Smooth muscle cell (in vitro differentiated cells): Measurements from ENCODE around the gene CNTRL. TPM values are rescaled to one million over a fixed set of nuclear protein-coding genes. Genes with fewer than 3 reads are reported as not detected.

Experiments
- DNase-seq: peaks from one replicate; lab custom pipeline; 2025; ENCODE audit not compliant: unreplicated experiment; lab: John Stamatoyannopoulos, UW
- H2AFZ ChIP-seq: fragments of 200-600 bp; sonication (generic); 2 replicates; pipeline ENCODE4 v1.6.0; 2016; ENCODE audit warnings: antibody characterized with exemption, low read depth, mild to moderate bottlenecking
- H3F3A ChIP-seq: fragments of 200-600 bp; sonication (generic); 2 replicates; pipeline ENCODE4 v1.6.0; 2017; ENCODE audit warnings: antibody characterized with exemption, low read depth
- H3K27ac ChIP-seq: fragments of 200-600 bp; sonication (generic); 2 replicates; pipeline ENCODE4 v1.5.1; 2016; ENCODE audit warnings: low read depth, mild to moderate bottlenecking
- H3K27me3 ChIP-seq: fragments of 200-600 bp; sonication (generic); 2 replicates; pipeline ENCODE4 v1.6.1; 2016; ENCODE audit warnings: low read depth, mild to moderate bottlenecking
- H3K36me3 ChIP-seq: fragments of 200-600 bp; sonication (generic); 2 replicates; pipeline ENCODE4 v1.5.1; 2016; ENCODE audit warnings: low read depth
- H3K4me1 ChIP-seq: fragments of 200-600 bp; sonication (generic); 2 replicates; pipeline ENCODE4 v1.5.1; 2016; ENCODE audit warnings: low read depth
- H3K4me2 ChIP-seq: fragments of 200-600 bp; sonication (generic); 2 replicates; pipeline ENCODE4 v1.6.0; 2016; ENCODE audit warnings: mild to moderate bottlenecking
- H3K4me3 ChIP-seq: fragments of 200-600 bp; sonication (generic); 2 replicates; pipeline ENCODE4 v1.5.1; 2016; ENCODE audit warnings: mild to moderate bottlenecking
- H3K79me2 ChIP-seq: fragments of 200-600 bp; sonication (generic); 2 replicates; pipeline ENCODE4 v1.6.0; 2016; ENCODE audit warnings: low read depth, mild to moderate bottlenecking
- H3K9ac ChIP-seq: fragments of 200-600 bp; sonication (generic); 2 replicates; pipeline ENCODE4 v1.6.0; 2016; ENCODE audit warnings: low read depth
- H3K9me3 ChIP-seq: fragments of 200-600 bp; sonication (generic); replicated peaks from 2 replicates; pipeline ENCODE4 v1.5.1; 2016; ENCODE audit warnings: low read depth
- H4K20me1 ChIP-seq: fragments of 200-600 bp; sonication (generic); 2 replicates; pipeline ENCODE4 v1.6.0; 2016; ENCODE audit warnings: low read depth
- WGBS: methylation state at CpG from one replicate; pipeline ENCODE4 v1.1.7; 2016; ENCODE audit warnings: low lambda C conversion rate; 5-methylcytosine and 5-hydroxymethylcytosine counted together
- polyA plus RNA-seq: library from polyadenylated mRNA; unstranded; fragments of >200 nt; fragmentation: Nextera tagmentation; extraction: Ambion mirVana; gene quantifications from 2 replicates; pipeline ENCODE4 v1.2.1, GENCODE V29; 2016
- total RNA-seq: library from RNA; depleted of rRNA; stranded (reverse); fragments of >200 nt; gene quantifications from 2 replicates; pipeline ENCODE4 v1.2.3, GENCODE V29; 2014
- TF ChIP-seq, protein P1 (sequence below): fragments of 200-600 bp; sonication (generic); IDR thresholded peaks from 2 replicates; pipeline ENCODE4 v1.5.1; 2017; ENCODE audit warnings: borderline replicate concordance, mild to moderate bottlenecking, antibody characterized with exemption; ENCODE audit not compliant: insufficient read depth, poor library complexity, severe bottlenecking

CNTRL gene
- total and polyA plus RNA-seq, 2 experiments from 2014 or later: 3.6 to 9.1 TPM

- no peaks in the 10 kb centered on the region for H3K27me3 ChIP-seq
- H2AFZ ChIP-seq: no peak overlapping the region
- WGBS: 66% methylated on average over 4 of the region's 4 CpGs
- no peaks in the 10 kb centered on the region for H3K79me2 ChIP-seq
- no peak overlapping the region for H3K9ac ChIP-seq
- H3K4me1 ChIP-seq: peaks cover 5% of the 10 kb centered on the region
- no peak overlapping the region for H3K4me2 ChIP-seq
- no peak for DNase-seq
- peaks cover 4% of the 10 kb centered on the region for H3K36me3 ChIP-seq
- H3K9me3 ChIP-seq: peaks cover 6% of the 10 kb centered on the region
- no peaks in the 10 kb centered on the region for H4K20me1 ChIP-seq
- H3K27ac ChIP-seq: no peak overlapping the region
- no peak overlapping the region for H3K4me3 ChIP-seq
- TF ChIP-seq, protein P1, sequence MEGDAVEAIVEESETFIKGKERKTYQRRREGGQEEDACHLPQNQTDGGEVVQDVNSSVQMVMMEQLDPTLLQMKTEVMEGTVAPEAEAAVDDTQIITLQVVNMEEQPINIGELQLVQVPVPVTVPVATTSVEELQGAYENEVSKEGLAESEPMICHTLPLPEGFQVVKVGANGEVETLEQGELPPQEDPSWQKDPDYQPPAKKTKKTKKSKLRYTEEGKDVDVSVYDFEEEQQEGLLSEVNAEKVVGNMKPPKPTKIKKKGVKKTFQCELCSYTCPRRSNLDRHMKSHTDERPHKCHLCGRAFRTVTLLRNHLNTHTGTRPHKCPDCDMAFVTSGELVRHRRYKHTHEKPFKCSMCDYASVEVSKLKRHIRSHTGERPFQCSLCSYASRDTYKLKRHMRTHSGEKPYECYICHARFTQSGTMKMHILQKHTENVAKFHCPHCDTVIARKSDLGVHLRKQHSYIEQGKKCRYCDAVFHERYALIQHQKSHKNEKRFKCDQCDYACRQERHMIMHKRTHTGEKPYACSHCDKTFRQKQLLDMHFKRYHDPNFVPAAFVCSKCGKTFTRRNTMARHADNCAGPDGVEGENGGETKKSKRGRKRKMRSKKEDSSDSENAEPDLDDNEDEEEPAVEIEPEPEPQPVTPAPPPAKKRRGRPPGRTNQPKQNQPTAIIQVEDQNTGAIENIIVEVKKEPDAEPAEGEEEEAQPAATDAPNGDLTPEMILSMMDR: no peak
- no peaks in the 10 kb centered on the region for H3F3A ChIP-seq
Observed at GRCh38 chr9:121053544-121053943, 21.2 kb upstream of the CNTRL start.

DNA sequence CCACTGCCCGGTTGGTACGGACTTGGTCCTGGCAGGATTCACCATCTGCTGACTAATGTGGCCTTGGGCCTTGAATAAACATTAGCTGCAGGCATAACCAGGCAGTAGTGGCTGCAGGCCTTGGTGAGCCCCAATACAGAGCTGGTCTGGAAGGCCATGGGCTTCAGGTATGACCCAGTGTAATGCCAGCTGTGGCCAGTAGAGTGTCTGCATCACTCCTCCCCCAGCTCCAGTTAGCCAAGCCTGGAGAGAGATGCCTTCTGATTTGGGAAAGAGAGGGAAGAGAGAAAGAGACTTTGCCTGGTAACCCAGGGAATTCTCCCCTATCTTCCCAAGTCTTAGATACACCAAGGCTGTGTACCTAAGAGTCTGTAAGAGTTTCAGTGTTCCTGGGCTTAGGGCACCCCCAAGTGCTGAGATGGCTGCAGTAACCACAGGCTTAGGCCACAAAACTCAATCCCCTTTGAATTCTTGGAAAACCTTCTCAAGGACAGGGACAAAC lies 19.1 kb upstream of the CNTRL start:
- Histone ChIP-seq H3K4me3 (no peak overlapping the region), H3K27me3 (no peaks in the 10 kb centered on the region), H3K36me3 (peaks cover 4% of the 10 kb centered on the region), H3K27ac (no peak overlapping the region), H4K20me1 (no peaks in the 10 kb centered on the region), H3K79me2 (no peaks in the 10 kb centered on the region), H3F3A (no peaks in the 10 kb centered on the region), H2AFZ (no peak overlapping the region), H3K4me2 (no peak overlapping the region), H3K9me3 (peaks cover 6% of the 10 kb centered on the region), H3K9ac (no peak overlapping the region), H3K4me1 (peaks cover 5% of the 10 kb centered on the region)
- no peak for DNase-seq
- WGBS: 78% methylated on average over 2 of the region's 2 CpGs
- TF ChIP-seq, protein P1: peak; percentile 11

- H4K20me1 ChIP-seq: no peaks in the 10 kb centered on the region
- no peak overlapping the region for H3K4me3 ChIP-seq
- no peak overlapping the region for H3K9ac ChIP-seq
- 15% methylated on average over 5 of the region's 5 CpGs for WGBS
- H3K4me1 ChIP-seq: peaks cover 5% of the 10 kb centered on the region
- TF ChIP-seq, protein P1: no peak
- H3K9me3 ChIP-seq: peaks cover 6% of the 10 kb centered on the region
- peak overlapping the region; percentile 37 for H2AFZ ChIP-seq
- H3K36me3 ChIP-seq: peaks cover 4% of the 10 kb centered on the region
- H3K27me3 ChIP-seq: no peaks in the 10 kb centered on the region
- DNase-seq: no peak
- H3K4me2 ChIP-seq: no peak overlapping the region
- H3K27ac ChIP-seq: no peak overlapping the region
- H3K79me2 ChIP-seq: no peaks in the 10 kb centered on the region
- no peaks in the 10 kb centered on the region for H3F3A ChIP-seq
Observed at GRCh38 chr9:121057821-121058220, 16.9 kb upstream of the CNTRL start.

DNA sequence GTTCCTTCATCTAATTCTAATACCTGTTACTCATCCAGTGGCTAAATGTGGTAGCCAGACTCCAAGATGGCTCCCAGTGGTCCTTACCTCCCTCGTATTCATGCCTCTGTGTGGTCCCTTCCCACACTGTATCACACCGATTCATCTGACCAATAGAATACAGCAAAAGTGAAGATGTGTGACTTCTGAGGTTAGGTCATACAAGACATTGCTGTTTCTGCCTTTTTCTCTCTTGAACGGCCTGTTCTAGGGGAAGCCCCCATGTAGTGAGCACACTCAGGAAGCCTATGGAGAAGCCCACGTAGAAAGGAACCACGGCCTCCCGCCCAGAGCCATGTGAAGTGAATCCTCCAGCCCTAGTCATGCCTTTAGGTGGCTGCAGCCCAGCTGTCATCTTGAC lies 15.2 kb upstream of the CNTRL start:
- Histone ChIP-seq H4K20me1 (no peaks in the 10 kb centered on the region), H3K9me3 (peaks cover 6% of the 10 kb centered on the region), H3K36me3 (peaks cover 4% of the 10 kb centered on the region), H2AFZ (no peak overlapping the region), H3K79me2 (no peaks in the 10 kb centered on the region), H3K27ac (no peak overlapping the region), H3K4me3 (no peak overlapping the region), H3K4me2 (no peak overlapping the region), H3F3A (no peaks in the 10 kb centered on the region), H3K4me1 (peaks cover 5% of the 10 kb centered on the region), H3K27me3 (no peaks in the 10 kb centered on the region), H3K9ac (no peak overlapping the region)
- WGBS: 95% methylated on average over 6 of the region's 6 CpGs
- DNase-seq: no peak
- TF ChIP-seq, protein P1: no peak
